C4-2B (cell line): ENCODE measurements around the gene TRO.

ENCODE experiments used
- H3K27ac ChIP-seq: fragments of 450-650 bp; 2 replicates; pipeline ENCODE4 v1.5.1; 2017
- CTCF ChIP-seq: fragments of 450-650 bp; conservative IDR thresholded peaks from 2 replicates; pipeline ENCODE4 v1.5.1; 2017; ENCODE audit warnings: mild to moderate bottlenecking
- ZFX ChIP-seq: fragments of 450-650 bp; IDR thresholded peaks from 2 replicates; pipeline ENCODE4 v1.6.1; 2017

TRO gene

GRCh38 chrX:54934058-54934457 lies 13.4 kb downstream of the TRO start:
- TF ChIP-seq CTCF (no peak), ZFX (no peak)
- no peak overlapping the region; the same call in 1 of the 2 replicates for H3K27ac ChIP-seq

DNA sequence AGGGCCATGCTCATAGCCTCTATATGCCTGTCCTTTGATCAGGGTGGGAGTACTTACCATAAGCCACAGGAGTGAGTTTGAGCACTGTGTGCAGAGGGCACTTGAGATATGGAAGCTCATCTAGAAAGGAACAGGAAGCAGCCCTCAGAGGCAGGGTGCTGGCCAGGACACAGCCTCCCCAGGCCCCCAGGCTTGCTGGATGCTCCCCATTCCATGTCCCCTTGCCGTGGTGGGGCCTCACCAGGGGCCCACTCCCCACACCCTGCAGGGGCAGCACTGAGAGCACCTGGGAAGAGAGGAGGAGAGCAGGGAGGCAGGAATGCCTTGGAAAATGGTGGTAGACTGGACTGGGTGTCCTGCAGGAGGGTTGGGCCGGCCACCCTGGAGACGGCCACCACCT lies 14.3 kb downstream of the TRO start:
- no peak for TF ChIP-seq CTCF
- no peak for TF ChIP-seq ZFX
- no peak overlapping the region; the same call in 1 of the 2 replicates for H3K27ac ChIP-seq

GRCh38 chrX:54935306-54935705 lies 14.7 kb downstream of the TRO start:
- H3K27ac ChIP-seq: no peak overlapping the region
- no peak for TF ChIP-seq ZFX
- TF ChIP-seq CTCF: no peak

GRCh38 chrX:54937416-54937815 lies 16.8 kb downstream of the TRO start:
- H3K27ac ChIP-seq: no peak overlapping the region
- TF ChIP-seq CTCF: no peak
- TF ChIP-seq ZFX: no peak

DNA sequence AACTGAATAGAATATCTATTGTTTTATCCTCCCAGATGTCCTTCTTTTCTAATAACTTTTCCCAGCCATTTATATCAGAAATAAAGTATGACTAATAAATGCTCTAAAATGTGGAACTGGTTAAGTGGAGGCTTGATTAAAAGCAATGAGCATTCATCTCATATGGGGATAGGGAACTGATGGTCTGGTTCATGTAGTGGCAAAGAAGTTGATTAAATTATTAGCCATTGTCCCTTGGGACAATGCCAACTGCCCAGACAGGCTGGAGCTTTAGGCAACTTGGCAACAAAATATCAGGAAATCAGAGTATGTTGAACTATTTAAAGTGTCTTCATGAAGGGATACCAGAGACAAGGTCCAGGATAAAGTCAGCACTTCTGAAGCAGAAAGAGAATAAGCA lies 24.2 kb downstream of the TRO start:
- H3K27ac ChIP-seq: no peak overlapping the region
- no peak for TF ChIP-seq CTCF
- TF ChIP-seq ZFX: no peak

DNA sequence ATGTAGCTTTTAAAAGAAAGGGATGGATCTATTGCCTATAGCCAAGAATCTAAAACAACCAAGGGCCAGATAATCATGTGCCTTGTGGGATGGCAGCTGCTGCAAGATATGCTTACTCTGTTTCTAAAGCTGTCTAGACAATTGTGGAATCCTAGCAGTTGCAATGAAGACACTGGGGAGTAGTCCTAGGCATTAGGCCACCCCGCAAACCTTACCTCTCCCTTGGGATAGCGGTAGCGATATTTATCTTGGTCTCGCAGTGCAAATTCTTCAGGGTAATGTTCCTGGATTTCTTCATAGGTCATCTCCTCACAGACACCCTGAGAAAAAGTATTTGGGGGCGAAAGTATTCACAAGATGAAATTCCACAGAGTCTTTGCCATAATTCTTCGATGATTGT lies 24.6 kb downstream of the TRO start:
- TF ChIP-seq CTCF (no peak), ZFX (no peak)
- H3K27ac ChIP-seq: no peak overlapping the region

- TF ChIP-seq ZFX (no peak), CTCF (0 out of 2 replicates have a peak, but pooled peaks have one; percentile 6)
Observed at GRCh38 chrX:54950730-54951375, 30.2 kb downstream of the TRO start.

More at GRCh38 chrX:54950730-54951375, 30.2 kb downstream of the TRO start:
- H3K27ac ChIP-seq: peak overlapping the region; percentile 27
